Activated naive CD4-positive, alpha-beta T cell treated with anti-CD3 and anti-CD28 coated beads, Interleukin-2, amount 50 U/mL, for 72 hours (primary cell): ENCODE data around the gene TBC1D9. TPM values are rescaled to one million over a fixed set of nuclear protein-coding genes. Genes with fewer than 3 reads are reported as not detected.

Experiments used
- ATAC-seq, 2 donors: fragments of 150-1000 bp; cut with Tn5 transposase; 2 replicates each; pipeline ENCODE4 v1.10.0; 2021; ENCODE audit warnings: mild to moderate bottlenecking in 2 of 2, moderate library complexity in 2 of 2
- DNase-seq, 2 donors: peaks; one replicate each; pipeline ENCODE4 v3.0.0; 2021 to 2022; ENCODE audit warnings: low spot score in 2 of 2
- H3K27ac Mint-ChIP-seq, 2 donors: one replicate each; pipeline ENCODE4 v1.8.0; 2022; ENCODE audit warnings: mild to moderate bottlenecking in 2 of 2, mixed read lengths in 2 of 2
- H3K36me3 Mint-ChIP-seq, 2 donors: one replicate each; pipeline ENCODE4 v1.8.0; 2022; ENCODE audit warnings: mixed read lengths in 2 of 2
- H3K9me3 Mint-ChIP-seq, 2 donors: one replicate each; pipeline ENCODE4 v1.8.0; 2022; ENCODE audit warnings: mixed read lengths in 2 of 2
- total RNA-seq, 2 donors: library from RNA; stranded (reverse); gene quantifications; one replicate each; pipeline ENCODE4 v1.2.3, GENCODE V29; 2022

The TBC1D9 gene
- total RNA-seq, 2 donors from 2014 or later, result 0.04 TPM; not detected in 1

GRCh38 chr4:140738139-140738538, 18.0 kb downstream of the TBC1D9 start:
- Mint-ChIP-seq H3K36me3 (no peaks in the 10 kb centered on the region), H3K9me3 (no peaks in the 10 kb centered on the region), H3K27ac (no peak overlapping the region)
- DNase-seq (no peak), ATAC-seq (no peak)

- Mint-ChIP-seq H3K36me3 (no peaks in the 10 kb centered on the region), H3K9me3 (no peaks in the 10 kb centered on the region), H3K27ac (no peak overlapping the region)
- ATAC-seq (no peak), DNase-seq (no peak)
These were observed 19.4 kb downstream of the TBC1D9 start for GRCh38 chr4:140736669-140737343.

GRCh38 chr4:140735779-140736391, 20.3 kb downstream of the TBC1D9 start:
- DNase-seq (no peak), ATAC-seq (no peak)
- no peaks in the 10 kb centered on the region for H3K9me3 Mint-ChIP-seq
- no peak overlapping the region for H3K27ac Mint-ChIP-seq
- H3K36me3 Mint-ChIP-seq, result no peaks in the 10 kb centered on the region

GRCh38 chr4:140735317-140735716, 20.9 kb downstream of the TBC1D9 start:
- no peaks in the 10 kb centered on the region for H3K9me3 Mint-ChIP-seq
- DNase-seq, result no peak
- H3K36me3 Mint-ChIP-seq, result no peaks in the 10 kb centered on the region
- ATAC-seq, result no peak
- H3K27ac Mint-ChIP-seq, result no peak overlapping the region

- DNase-seq (no peak), ATAC-seq (no peak)
- Mint-ChIP-seq H3K36me3 (no peaks in the 10 kb centered on the region), H3K27ac (no peak overlapping the region), H3K9me3 (no peaks in the 10 kb centered on the region)
These were observed 23.4 kb downstream of the TBC1D9 start for GRCh38 chr4:140732780-140733179.

GRCh38 chr4:140729344-140730049, 26.7 kb downstream of the TBC1D9 start:
- H3K9me3 Mint-ChIP-seq, result no peaks in the 10 kb centered on the region
- ATAC-seq, result no peak
- DNase-seq, result no peak
- no peak overlapping the region for H3K27ac Mint-ChIP-seq
- no peaks in the 10 kb centered on the region for H3K36me3 Mint-ChIP-seq

GRCh38 chr4:140726776-140727500, 29.2 kb downstream of the TBC1D9 start:
- Mint-ChIP-seq H3K36me3 (no peaks in the 10 kb centered on the region), H3K9me3 (no peaks in the 10 kb centered on the region), H3K27ac (no peak overlapping the region)
- ATAC-seq (no peak), DNase-seq (no peak)

- Mint-ChIP-seq H3K36me3 (no peaks in the 10 kb centered on the region), H3K27ac (no peak overlapping the region)
- no peak for ATAC-seq
These were observed 30.6 kb downstream of the TBC1D9 start for GRCh38 chr4:140725556-140725955.

GRCh38 chr4:140724760-140725159, 31.4 kb downstream of the TBC1D9 start:
- ATAC-seq, result no peak
- H3K36me3 Mint-ChIP-seq, result no peaks in the 10 kb centered on the region
- no peak overlapping the region for H3K27ac Mint-ChIP-seq

More at GRCh38 chr4:140725556-140725955, 30.6 kb downstream of the TBC1D9 start:
- DNase-seq, result no peak
- no peaks in the 10 kb centered on the region for H3K9me3 Mint-ChIP-seq

GRCh38 chr4:140720387-140721304, 35.5 kb downstream of the TBC1D9 start:
- H3K9me3 Mint-ChIP-seq, result no peaks in the 10 kb centered on the region
- H3K36me3 Mint-ChIP-seq, result no peaks in the 10 kb centered on the region
- DNase-seq, result no peak
- H3K27ac Mint-ChIP-seq, result no peak overlapping the region
- no peak for ATAC-seq

More at GRCh38 chr4:140724760-140725159, 31.4 kb downstream of the TBC1D9 start:
- H3K9me3 Mint-ChIP-seq, result no peaks in the 10 kb centered on the region
- DNase-seq, result no peak

GRCh38 chr4:140719686-140720085, 36.5 kb downstream of the TBC1D9 start:
- DNase-seq (no peak), ATAC-seq (peak in 1 of 2 donors; percentile 26)
- no peaks in the 10 kb centered on the region for H3K9me3 Mint-ChIP-seq
- no peak overlapping the region for H3K27ac Mint-ChIP-seq
- H3K36me3 Mint-ChIP-seq, result no peaks in the 10 kb centered on the region

- H3K27ac Mint-ChIP-seq, result peak overlapping the region in 1 of 2 donors; percentile 9
- H3K9me3 Mint-ChIP-seq, result no peaks in the 10 kb centered on the region
These were observed 37.2 kb downstream of the TBC1D9 start for GRCh38 chr4:140719022-140719421.

GRCh38 chr4:140718241-140718952, 37.8 kb downstream of the TBC1D9 start:
- H3K9me3 Mint-ChIP-seq, result no peaks in the 10 kb centered on the region
- DNase-seq, result no peak

More at GRCh38 chr4:140719022-140719421, 37.2 kb downstream of the TBC1D9 start:
- peak; percentile 46 to 51 for ATAC-seq
- no peak for DNase-seq
- H3K36me3 Mint-ChIP-seq, result no peaks in the 10 kb centered on the region

GRCh38 chr4:140717313-140717712, 38.9 kb downstream of the TBC1D9 start:
- no peaks in the 10 kb centered on the region for H3K9me3 Mint-ChIP-seq
- DNase-seq (no peak), ATAC-seq (no peak)
- no peak overlapping the region for H3K27ac Mint-ChIP-seq
- no peaks in the 10 kb centered on the region for H3K36me3 Mint-ChIP-seq

More at GRCh38 chr4:140718241-140718952, 37.8 kb downstream of the TBC1D9 start:
- no peak overlapping the region for H3K27ac Mint-ChIP-seq
- H3K36me3 Mint-ChIP-seq, result no peaks in the 10 kb centered on the region
- ATAC-seq, result no peak

GRCh38 chr4:140715119-140715518, 41.1 kb downstream of the TBC1D9 start:
- DNase-seq, result no peak
- no peaks in the 10 kb centered on the region for H3K36me3 Mint-ChIP-seq
- ATAC-seq, result no peak
- H3K9me3 Mint-ChIP-seq, result no peaks in the 10 kb centered on the region
- no peak overlapping the region for H3K27ac Mint-ChIP-seq
